ENCODE results near the gene DNPEP. TPM values are rescaled to one million over a fixed set of nuclear protein-coding genes. Genes with fewer than 3 reads are reported as not detected.

DNPEP gene
- total and polyA plus RNA-seq, 8 donors = 21.0 to 89.4 (median 27.3) TPM

DNA sequence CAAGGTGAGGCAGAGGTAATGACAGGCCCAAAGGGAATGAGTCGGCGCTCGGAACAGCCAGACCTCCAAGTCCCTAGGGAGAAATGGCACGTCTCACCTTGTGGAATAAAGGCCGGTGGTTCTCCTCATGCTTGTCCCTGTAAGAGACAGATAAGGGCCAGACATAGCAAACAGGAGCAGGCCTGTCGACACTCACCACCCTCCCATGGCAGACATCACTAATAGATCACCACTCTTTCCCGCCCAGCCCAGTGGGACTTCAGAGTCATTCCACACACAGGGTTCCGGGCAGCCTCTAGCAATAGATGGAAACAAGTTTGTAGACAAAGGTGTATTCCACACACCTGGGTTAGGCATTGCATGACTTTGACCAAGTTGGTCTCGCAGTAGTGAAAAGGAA lies 6.3 kb downstream of the DNPEP start:
- Histone ChIP-seq H3K9me3 (no peaks in the 10 kb centered on the region), H3K4me1 (no peaks in the 10 kb centered on the region), H3K4me3 (no peak overlapping the region), H3K36me3 (peaks cover 3 to 25% (median 13%) of the 10 kb centered on the region in 3 donors), H3K27ac (no peak overlapping the region), H3K27me3 (no peaks in the 10 kb centered on the region)
- ATAC-seq (no peak), DNase-seq (no peak), FAIRE-seq (no peak)
- intact Hi-C loops (cut with DNase I) = no loop called here
- TF ChIP-seq, protein P1, sequence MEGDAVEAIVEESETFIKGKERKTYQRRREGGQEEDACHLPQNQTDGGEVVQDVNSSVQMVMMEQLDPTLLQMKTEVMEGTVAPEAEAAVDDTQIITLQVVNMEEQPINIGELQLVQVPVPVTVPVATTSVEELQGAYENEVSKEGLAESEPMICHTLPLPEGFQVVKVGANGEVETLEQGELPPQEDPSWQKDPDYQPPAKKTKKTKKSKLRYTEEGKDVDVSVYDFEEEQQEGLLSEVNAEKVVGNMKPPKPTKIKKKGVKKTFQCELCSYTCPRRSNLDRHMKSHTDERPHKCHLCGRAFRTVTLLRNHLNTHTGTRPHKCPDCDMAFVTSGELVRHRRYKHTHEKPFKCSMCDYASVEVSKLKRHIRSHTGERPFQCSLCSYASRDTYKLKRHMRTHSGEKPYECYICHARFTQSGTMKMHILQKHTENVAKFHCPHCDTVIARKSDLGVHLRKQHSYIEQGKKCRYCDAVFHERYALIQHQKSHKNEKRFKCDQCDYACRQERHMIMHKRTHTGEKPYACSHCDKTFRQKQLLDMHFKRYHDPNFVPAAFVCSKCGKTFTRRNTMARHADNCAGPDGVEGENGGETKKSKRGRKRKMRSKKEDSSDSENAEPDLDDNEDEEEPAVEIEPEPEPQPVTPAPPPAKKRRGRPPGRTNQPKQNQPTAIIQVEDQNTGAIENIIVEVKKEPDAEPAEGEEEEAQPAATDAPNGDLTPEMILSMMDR (IDR thresholded peaks at IDR 0.05) = no peak
- WGBS, 2 donors = 84 to 87% methylated on average over 9 of the region's 9 CpGs

DNA sequence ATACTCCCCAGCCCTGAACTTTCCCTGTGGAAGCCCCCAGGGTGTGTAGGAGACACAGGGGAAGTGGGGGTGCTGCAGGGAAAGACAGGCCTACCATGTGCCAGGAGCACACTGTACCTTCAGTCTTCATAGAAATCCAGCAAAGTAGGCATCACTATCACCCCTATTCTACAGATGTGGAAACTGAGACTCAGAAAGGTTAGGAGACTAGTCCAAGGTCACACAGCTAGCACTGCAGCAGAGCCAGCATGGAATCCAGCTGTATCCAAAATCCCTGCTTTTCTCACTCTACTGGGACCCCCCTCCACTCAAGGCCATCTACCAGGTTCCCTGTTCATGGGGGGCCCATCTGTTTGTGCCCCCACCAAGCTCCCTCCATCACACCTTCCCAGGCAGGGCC lies 6.8 kb downstream of the DNPEP start:
- intact Hi-C loops (cut with DNase I) = no loop called here
- no peaks in the 10 kb centered on the region for H3K4me1 ChIP-seq
- no peaks in the 10 kb centered on the region for H3K9me3 ChIP-seq
- no peak for FAIRE-seq
- no peak overlapping the region for H3K27ac ChIP-seq
- ATAC-seq = no peak
- H3K36me3 ChIP-seq = peaks cover 3 to 21% (median 8%) of the 10 kb centered on the region in 3 donors
- TF ChIP-seq, protein P1 (IDR thresholded peaks at IDR 0.05) = no peak
- no peak overlapping the region for H3K4me3 ChIP-seq
- no peak for DNase-seq
- no peaks in the 10 kb centered on the region for H3K27me3 ChIP-seq

DNA sequence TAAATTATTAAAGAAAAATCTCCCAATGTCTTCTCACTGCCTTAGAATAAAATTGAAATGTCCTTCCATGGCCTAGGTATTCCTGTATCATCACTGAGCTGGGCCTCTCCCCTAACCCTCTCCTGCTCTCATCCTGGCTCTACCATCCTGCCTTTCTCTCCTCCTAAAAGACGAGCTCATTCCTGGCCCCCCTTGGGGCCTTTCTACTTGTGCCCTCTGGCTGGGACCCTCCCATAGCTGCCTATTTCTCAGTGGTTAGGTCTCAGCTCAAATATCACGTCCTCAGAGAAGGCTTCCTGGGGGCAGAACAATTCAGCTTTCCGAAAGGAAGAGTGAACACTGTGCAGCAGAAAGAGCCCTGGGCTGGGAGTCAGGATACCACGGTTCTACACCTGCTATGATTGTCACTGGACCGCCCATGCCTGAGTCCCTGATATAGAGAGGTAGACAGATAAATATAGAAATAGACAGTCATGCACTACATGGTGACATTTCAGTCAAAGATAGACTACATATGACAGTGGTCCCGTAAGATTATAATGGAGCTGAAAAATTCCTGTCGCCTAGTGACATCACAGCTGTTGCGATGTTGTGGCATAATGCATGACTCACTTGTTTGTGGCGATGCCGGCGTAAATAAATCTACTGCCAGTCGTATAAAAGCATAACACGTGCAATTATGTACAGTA lies 9.4 kb downstream of the DNPEP start:
- 95% methylated on average over 13 of the region's 13 CpGs for WGBS, 2 donors
- FAIRE-seq (no peak), DNase-seq (no peak), ATAC-seq (no peak)
- Histone ChIP-seq H3K27ac (no peak overlapping the region), H3K4me1 (no peaks in the 10 kb centered on the region), H3K27me3 (no peaks in the 10 kb centered on the region), H3K4me3 (no peak overlapping the region), H3K9me3 (no peaks in the 10 kb centered on the region), H3K36me3 (peaks cover 0 to 16% (median 0%) of the 10 kb centered on the region in 3 donors)
- TF ChIP-seq, protein P1 (IDR thresholded peaks at IDR 0.05) = no peak
- intact Hi-C loops (cut with DNase I) = no loop called here

DNA sequence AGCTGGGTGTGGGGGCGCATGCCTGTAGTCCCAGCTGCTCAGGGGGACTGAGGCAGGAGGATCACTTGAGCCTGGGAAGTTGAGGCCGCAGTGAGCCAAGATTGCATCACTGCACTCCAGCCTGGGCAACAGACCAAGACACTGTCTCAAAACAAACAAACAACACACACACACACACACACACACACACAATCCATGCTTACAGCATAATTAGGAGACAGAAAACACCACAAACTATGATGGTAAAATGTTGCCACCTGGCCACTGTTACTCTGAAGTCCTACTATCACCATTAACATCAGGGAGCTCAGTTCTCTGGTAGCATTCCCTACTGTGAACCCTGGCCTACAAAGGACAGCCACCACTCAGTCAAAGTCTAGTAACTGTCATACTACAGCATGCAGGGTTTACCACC lies 18.3 kb downstream of the DNPEP start:
- TF ChIP-seq, protein P1 (IDR thresholded peaks at IDR 0.05) = no peak
- 16 to 21% methylated on average over 2 of the region's 2 CpGs for WGBS, 2 donors
- H3K4me3 ChIP-seq = no peak overlapping the region
- DNase-seq (peak in 4 of 6 donors; percentile 39 to 69 (median 56)), ATAC-seq (peak; percentile 78 to 85 (median 83)), FAIRE-seq (no peak)
- H3K36me3 ChIP-seq = peaks cover 0 to 9% (median 0%) of the 10 kb centered on the region in 3 donors
- intact Hi-C loops (cut with DNase I) = no loop called here
- H3K9me3 ChIP-seq = no peaks in the 10 kb centered on the region
- H3K4me1 ChIP-seq = no peaks in the 10 kb centered on the region
- no peaks in the 10 kb centered on the region for H3K27me3 ChIP-seq
- H3K27ac ChIP-seq = peak overlapping the region in 2 of 4 donors; percentile 67 to 76

DNA sequence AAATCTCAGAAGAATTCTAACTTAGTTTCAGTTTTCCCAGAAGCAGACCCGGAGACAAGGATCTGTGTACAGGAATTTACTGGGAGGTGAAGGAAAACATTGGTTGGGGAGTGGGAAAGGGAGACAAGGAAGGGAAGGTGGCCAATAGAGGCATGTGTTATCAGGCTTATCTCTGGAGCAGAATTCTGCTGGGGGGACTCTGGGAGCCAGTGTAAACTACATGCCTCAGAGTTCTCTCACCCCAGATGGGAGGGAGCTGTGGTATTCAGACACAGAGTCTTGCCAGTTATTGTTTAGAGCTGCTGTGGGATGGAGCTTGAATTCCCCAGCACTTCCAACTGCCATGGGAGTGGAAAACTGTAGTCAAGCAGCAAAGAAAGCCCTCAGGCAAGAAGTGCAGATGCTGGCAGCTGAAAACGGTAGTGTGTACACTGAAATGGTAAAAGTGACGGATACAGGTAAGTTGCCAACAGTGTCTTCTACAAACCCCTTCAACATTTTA lies 19.0 kb downstream of the DNPEP start:
- FAIRE-seq (no peak), ATAC-seq (peak; percentile 69 to 89 (median 78)), DNase-seq (peak in 2 of 6 donors; percentile 22 to 30)
- Histone ChIP-seq H3K4me3 (peak overlapping the region in 1 of 4 donors; percentile 10), H3K9me3 (no peaks in the 10 kb centered on the region), H3K4me1 (no peaks in the 10 kb centered on the region), H3K36me3 (peaks cover 0 to 2% (median 0%) of the 10 kb centered on the region in 3 donors), H3K27me3 (no peaks in the 10 kb centered on the region), H3K27ac (peak overlapping the region in 3 of 4 donors; percentile 52 to 76 (median 67))
- TF ChIP-seq, protein P1 (IDR thresholded peaks at IDR 0.05) = no peak
- intact Hi-C loops (cut with DNase I) = no loop called here
- WGBS, 2 donors = 35 to 39% methylated on average over 3 of the region's 3 CpGs

Data from pancreas (tissue), 10 donors.